Activated naive CD4-positive, alpha-beta T cell treated with anti-CD3 and anti-CD28 coated beads, Interleukin-2, amount 50 U/mL, for 24 hours (primary cell): Measurements from ENCODE around the gene ZSCAN9.

Experiments
- H3K27ac Mint-ChIP-seq: one replicate; pipeline ENCODE4 v1.8.0; 2021; ENCODE audit warnings: mild to moderate bottlenecking, mixed read lengths
- H3K27me3 Mint-ChIP-seq: one replicate; pipeline ENCODE4 v1.8.0; 2021; ENCODE audit warnings: mixed read lengths
- H3K36me3 Mint-ChIP-seq: one replicate; pipeline ENCODE4 v1.8.0; 2021; ENCODE audit warnings: mixed read lengths
- H3K4me1 Mint-ChIP-seq: one replicate; pipeline ENCODE4 v1.8.0; 2021; ENCODE audit warnings: mixed read lengths
- H3K4me3 Mint-ChIP-seq: one replicate; pipeline ENCODE4 v1.8.0; 2021; ENCODE audit warnings: mild to moderate bottlenecking, mixed read lengths
- H3K9me3 Mint-ChIP-seq: one replicate; pipeline ENCODE4 v1.8.0; 2021; ENCODE audit warnings: mixed read lengths

Gene ZSCAN9

GRCh38 chr6:28280595-28281287, 55.7 kb downstream of the ZSCAN9 start:
- Mint-ChIP-seq H3K27ac (no peak overlapping the region), H3K27me3 (peaks cover 29% of the 10 kb centered on the region), H3K36me3 (peaks cover 18% of the 10 kb centered on the region), H3K4me1 (peaks cover 12% of the 10 kb centered on the region), H3K9me3 (peaks cover 7% of the 10 kb centered on the region), H3K4me3 (peak overlapping the region; percentile 84)

- Mint-ChIP-seq H3K4me3 (peak within 1 kb of the TSS; percentile 84), H3K9me3 (peaks cover 7% of the 10 kb centered on the region), H3K4me1 (peaks cover 12% of the 10 kb centered on the region), H3K27me3 (peaks cover 29% of the 10 kb centered on the region), H3K36me3 (peaks cover 14% of the 10 kb centered on the region), H3K27ac (peak within 1 kb of the TSS; percentile 2)
Measured at GRCh38 chr6:28281288-28282064, 56.4 kb downstream of the ZSCAN9 start, which contains the start of gene PGBD1. Gene PGBD1 (plus strand): TSS chr6:28281572. CDS start chr6:28283814, 2,242 bp downstream.

GRCh38 chr6:28282926-28283325, 57.9 kb downstream of the ZSCAN9 start:
- Mint-ChIP-seq H3K27ac (no peak overlapping the region), H3K4me1 (peaks cover 12% of the 10 kb centered on the region), H3K36me3 (peaks cover 9% of the 10 kb centered on the region), H3K4me3 (no peak overlapping the region), H3K9me3 (peaks cover 7% of the 10 kb centered on the region), H3K27me3 (peaks cover 35% of the 10 kb centered on the region)
